ENCODE data around the gene ZNF557. TPM values are rescaled to one million over a fixed set of nuclear protein-coding genes. Genes with fewer than 3 reads are reported as not detected.

Gene ZNF557
- total RNA-seq, 2 experiments from 2014 or later = 19.3 to 20.7 TPM

DNA sequence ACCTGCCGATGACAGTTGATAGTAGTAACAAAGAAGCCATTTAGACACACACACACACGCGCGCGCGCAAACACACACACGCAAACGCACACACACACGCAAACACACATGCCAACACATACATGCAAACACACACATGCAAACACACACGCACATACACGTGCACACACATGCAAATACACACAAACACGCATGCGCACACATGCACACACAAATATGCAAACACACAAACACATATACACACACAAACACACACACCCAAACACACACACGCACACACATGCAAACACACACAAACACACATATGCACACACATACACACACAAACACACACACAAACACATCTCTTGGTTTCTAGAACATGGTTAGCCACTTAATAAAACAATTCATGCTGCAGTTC, 50.1 kb downstream of the ZNF557 start:
- Mint-ChIP-seq H3K36me3 (ENCODE audit: low read depth) (no peaks in the 10 kb centered on the region), H3K27me3 (no peaks in the 10 kb centered on the region), H3K4me3 (no peak overlapping the region), H3K4me1 (peaks cover 2% of the 10 kb centered on the region), H3K27ac (no peak overlapping the region), H3K9me3 (peaks cover 1% of the 10 kb centered on the region)
- DNase-seq = no peak
- POLR2A ChIA-PET = no interaction called here
- CTCF ChIA-PET = interaction anchor here (1.0 kb wide), 1 partner anchor 10 kb away, joined by 3 read pairs; no protein-coding TSS in a partner anchor

DNA sequence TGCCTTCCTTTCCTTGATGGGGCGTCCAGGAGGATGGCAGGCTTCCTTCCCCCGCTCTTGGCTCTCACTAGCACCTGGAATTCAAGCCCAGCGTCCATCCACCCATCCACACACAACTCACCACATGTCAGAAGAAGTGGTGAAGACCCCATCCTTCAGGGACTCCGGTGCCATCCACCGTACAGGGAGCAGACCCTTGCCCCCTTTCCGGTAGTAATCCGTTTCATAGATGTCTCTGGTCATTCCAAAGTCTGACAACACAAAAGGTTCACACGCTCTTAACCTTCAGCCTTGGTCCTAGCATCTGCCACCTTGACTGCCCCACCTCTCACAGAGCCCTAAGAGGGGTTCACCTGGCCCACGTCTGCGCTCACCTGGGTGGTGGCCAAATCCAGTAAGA, 51.0 kb downstream of the ZNF557 start:
- DNase-seq = no peak
- H3K4me3 Mint-ChIP-seq = no peak overlapping the region
- H3K4me1 Mint-ChIP-seq = peaks cover 2% of the 10 kb centered on the region
- H3K9me3 Mint-ChIP-seq = peaks cover 8% of the 10 kb centered on the region
- ChIA-PET CTCF (interaction anchor here (0.6 kb wide), 1 partner anchor 33 kb away, joined by 4 read pairs; no protein-coding TSS in a partner anchor), POLR2A (no interaction called here)
- no peaks in the 10 kb centered on the region for H3K27me3 Mint-ChIP-seq
- H3K27ac Mint-ChIP-seq = no peak overlapping the region
- no peaks in the 10 kb centered on the region for H3K36me3 Mint-ChIP-seq (ENCODE audit: low read depth)

GRCh38 chr19:7122701-7123100, 53.2 kb downstream of the ZNF557 start:
- CTCF ChIA-PET = no interaction called here
- H3K27ac Mint-ChIP-seq = no peak overlapping the region
- DNase-seq = no peak
- H3K4me3 Mint-ChIP-seq = no peak overlapping the region
- POLR2A ChIA-PET = no interaction called here
- H3K36me3 Mint-ChIP-seq (ENCODE audit: low read depth) = no peaks in the 10 kb centered on the region
- peaks cover 11% of the 10 kb centered on the region for H3K9me3 Mint-ChIP-seq
- no peaks in the 10 kb centered on the region for H3K4me1 Mint-ChIP-seq
- H3K27me3 Mint-ChIP-seq = no peaks in the 10 kb centered on the region

- Mint-ChIP-seq H3K4me3 (no peak overlapping the region), H3K9me3 (peaks cover 11% of the 10 kb centered on the region), H3K36me3 (ENCODE audit: low read depth) (no peaks in the 10 kb centered on the region), H3K4me1 (no peaks in the 10 kb centered on the region), H3K27ac (no peak overlapping the region), H3K27me3 (no peaks in the 10 kb centered on the region)
- POLR2A ChIA-PET = no interaction called here
- DNase-seq = no peak
- CTCF ChIA-PET = no interaction called here
Observed at GRCh38 chr19:7124782-7125181, 55.3 kb downstream of the ZNF557 start.

GRCh38 chr19:7125221-7125620, 55.7 kb downstream of the ZNF557 start:
- POLR2A ChIA-PET = no interaction called here
- CTCF ChIA-PET = no interaction called here
- Mint-ChIP-seq H3K4me3 (no peak overlapping the region), H3K9me3 (peaks cover 11% of the 10 kb centered on the region), H3K36me3 (ENCODE audit: low read depth) (no peaks in the 10 kb centered on the region), H3K27ac (no peak overlapping the region), H3K27me3 (no peaks in the 10 kb centered on the region), H3K4me1 (no peaks in the 10 kb centered on the region)
- no peak for DNase-seq

GRCh38 chr19:7126132-7126531, 56.6 kb downstream of the ZNF557 start:
- Mint-ChIP-seq H3K9me3 (peaks cover 11% of the 10 kb centered on the region), H3K27me3 (no peaks in the 10 kb centered on the region), H3K27ac (no peak overlapping the region), H3K4me3 (no peak overlapping the region), H3K36me3 (ENCODE audit: low read depth) (no peaks in the 10 kb centered on the region), H3K4me1 (no peaks in the 10 kb centered on the region)
- ChIA-PET CTCF (interaction anchor here (0.6 to 0.8 kb wide), 2 partner anchors 101 to 163 kb away, joined by 3 to 7 read pairs; no protein-coding TSS in a partner anchor), POLR2A (no interaction called here)
- no peak for DNase-seq

DNA sequence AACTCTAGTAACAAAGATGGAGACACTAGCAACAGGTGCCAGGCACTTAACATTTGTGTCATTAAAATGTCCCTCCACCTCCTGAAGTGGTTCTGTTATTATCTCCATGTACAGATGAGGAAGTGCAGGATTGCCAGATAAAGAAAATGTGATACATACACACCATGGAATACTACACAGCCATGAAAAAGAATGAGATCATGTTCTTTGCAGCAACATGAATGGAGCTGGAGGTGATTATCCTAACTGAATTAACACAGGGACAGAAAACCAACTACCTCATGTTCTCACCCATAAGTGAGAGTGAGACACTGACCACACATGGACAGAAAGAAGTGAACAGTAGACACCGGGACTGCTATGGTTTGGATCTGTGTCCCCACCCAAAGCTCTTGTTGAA, 60.5 kb downstream of the ZNF557 start:
- H3K36me3 Mint-ChIP-seq (ENCODE audit: low read depth) = no peaks in the 10 kb centered on the region
- no peak overlapping the region for H3K27ac Mint-ChIP-seq
- H3K4me1 Mint-ChIP-seq = no peaks in the 10 kb centered on the region
- peaks cover 7% of the 10 kb centered on the region for H3K9me3 Mint-ChIP-seq
- ChIA-PET CTCF (no interaction called here), POLR2A (no interaction called here)
- no peaks in the 10 kb centered on the region for H3K27me3 Mint-ChIP-seq
- H3K4me3 Mint-ChIP-seq = no peak overlapping the region
- DNase-seq = no peak

DNA sequence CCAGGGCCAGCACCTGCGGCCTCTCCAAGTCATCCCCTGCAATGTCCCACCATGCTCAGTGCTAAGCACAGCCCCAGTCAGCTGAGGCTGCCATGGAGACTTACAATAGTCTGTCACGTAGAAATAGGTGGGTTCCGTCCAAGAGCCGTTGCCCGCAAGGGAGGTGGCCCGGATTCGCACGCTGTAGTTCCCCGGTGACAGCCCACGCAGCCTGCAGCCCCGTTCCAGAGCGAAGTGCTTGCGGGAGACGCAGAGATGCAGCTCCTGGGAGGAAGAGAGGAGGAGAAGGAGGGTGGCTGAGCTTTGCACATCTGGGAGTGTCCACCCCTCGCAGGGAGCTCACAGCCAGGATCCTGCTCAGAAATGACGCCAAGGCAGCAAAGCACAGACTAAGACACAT, 62.6 kb downstream of the ZNF557 start:
- Mint-ChIP-seq H3K4me3 (no peak overlapping the region), H3K9me3 (no peaks in the 10 kb centered on the region), H3K4me1 (no peaks in the 10 kb centered on the region), H3K27ac (no peak overlapping the region), H3K27me3 (no peaks in the 10 kb centered on the region), H3K36me3 (ENCODE audit: low read depth) (no peaks in the 10 kb centered on the region)
- ChIA-PET CTCF (no interaction called here), POLR2A (no interaction called here)
- no peak for DNase-seq

- no peak for DNase-seq
- ChIA-PET POLR2A (no interaction called here), CTCF (no interaction called here)
- no peaks in the 10 kb centered on the region for H3K4me1 Mint-ChIP-seq
- H3K36me3 Mint-ChIP-seq (ENCODE audit: low read depth) = no peaks in the 10 kb centered on the region
- no peak overlapping the region for H3K4me3 Mint-ChIP-seq
- peaks cover 4% of the 10 kb centered on the region for H3K9me3 Mint-ChIP-seq
- H3K27ac Mint-ChIP-seq = no peak overlapping the region
- no peaks in the 10 kb centered on the region for H3K27me3 Mint-ChIP-seq
Observed at GRCh38 chr19:7137120-7137519, 67.6 kb downstream of the ZNF557 start.

Other genes starting within 250 kb of the ZNF557 start
- 1 to 10 TPM; 1.2 to 1.5 TPM for gene ADGRE1, start 182.1 kb upstream of the ZNF557 start, total RNA-seq
- gene MBD3L2B, start 48.3 kb upstream of the ZNF557 start, total RNA-seq = not detected
- gene MBD3L5, start 39.1 kb upstream of the ZNF557 start, total RNA-seq = not detected
- gene MBD3L4, start 29.5 kb upstream of the ZNF557 start, total RNA-seq = not detected
- gene MBD3L2, start 20.4 kb upstream of the ZNF557 start, total RNA-seq = not detected
- not detected for gene MBD3L3, start 11.0 kb upstream of the ZNF557 start, total RNA-seq
- 1 to 10 TPM; 2.0 to 2.5 TPM for gene INSR, start 224.7 kb downstream of the ZNF557 start, total RNA-seq